Ishikawa (cell line): ENCODE measurements around the gene GSN.

ENCODE experiments used
- CEBPB ChIP-seq: IDR thresholded peaks from 2 replicates; pipeline ENCODE4 v1.6.1; 2012
- CREB1 ChIP-seq: IDR thresholded peaks from 2 replicates; pipeline ENCODE4 v1.6.1; 2012; ENCODE audit warnings: low read depth
- EP300 ChIP-seq: IDR thresholded peaks from 2 replicates; pipeline ENCODE4 v1.6.1; 2012; ENCODE audit warnings: borderline replicate concordance
- FOXM1 ChIP-seq: IDR thresholded peaks from 2 replicates; pipeline ENCODE4 v1.6.1; 2012; ENCODE audit warnings: low read depth, borderline replicate concordance
- MAX ChIP-seq: IDR thresholded peaks from 2 replicates; pipeline ENCODE4 v1.6.1; 2012
- RAD21 ChIP-seq: IDR thresholded peaks from 2 replicates; pipeline ENCODE4 v1.6.1; 2012; ENCODE audit warnings: low read depth
- TEAD4 ChIP-seq: IDR thresholded peaks from 2 replicates; pipeline ENCODE4 v1.6.1; 2012
- YY1 ChIP-seq: IDR thresholded peaks from 2 replicates; pipeline ENCODE4 v1.6.1; 2012; ENCODE audit warnings: low read depth
- ZBTB7A ChIP-seq: IDR thresholded peaks from 2 replicates; pipeline ENCODE4 v1.6.1; 2012; ENCODE audit warnings: low read depth
- TF ChIP-seq, protein P1 (sequence below): IDR thresholded peaks from 2 replicates; pipeline ENCODE4 v1.6.1; 2012; ENCODE audit warnings: low read depth, mild to moderate bottlenecking
- TF ChIP-seq, protein P2 (sequence below): IDR thresholded peaks from 2 replicates; pipeline ENCODE4 v1.6.1; 2012

GRCh38 chr9:121240472-121241135, 27.4 kb upstream of the GSN start:
- no peak for TF ChIP-seq YY1
- TF ChIP-seq EP300 = no peak
- TF ChIP-seq RAD21 = no peak
- no peak for TF ChIP-seq FOXM1
- no peak for TF ChIP-seq CEBPB
- TF ChIP-seq TEAD4 = no peak
- no peak for TF ChIP-seq ZBTB7A
- TF ChIP-seq, protein P1, sequence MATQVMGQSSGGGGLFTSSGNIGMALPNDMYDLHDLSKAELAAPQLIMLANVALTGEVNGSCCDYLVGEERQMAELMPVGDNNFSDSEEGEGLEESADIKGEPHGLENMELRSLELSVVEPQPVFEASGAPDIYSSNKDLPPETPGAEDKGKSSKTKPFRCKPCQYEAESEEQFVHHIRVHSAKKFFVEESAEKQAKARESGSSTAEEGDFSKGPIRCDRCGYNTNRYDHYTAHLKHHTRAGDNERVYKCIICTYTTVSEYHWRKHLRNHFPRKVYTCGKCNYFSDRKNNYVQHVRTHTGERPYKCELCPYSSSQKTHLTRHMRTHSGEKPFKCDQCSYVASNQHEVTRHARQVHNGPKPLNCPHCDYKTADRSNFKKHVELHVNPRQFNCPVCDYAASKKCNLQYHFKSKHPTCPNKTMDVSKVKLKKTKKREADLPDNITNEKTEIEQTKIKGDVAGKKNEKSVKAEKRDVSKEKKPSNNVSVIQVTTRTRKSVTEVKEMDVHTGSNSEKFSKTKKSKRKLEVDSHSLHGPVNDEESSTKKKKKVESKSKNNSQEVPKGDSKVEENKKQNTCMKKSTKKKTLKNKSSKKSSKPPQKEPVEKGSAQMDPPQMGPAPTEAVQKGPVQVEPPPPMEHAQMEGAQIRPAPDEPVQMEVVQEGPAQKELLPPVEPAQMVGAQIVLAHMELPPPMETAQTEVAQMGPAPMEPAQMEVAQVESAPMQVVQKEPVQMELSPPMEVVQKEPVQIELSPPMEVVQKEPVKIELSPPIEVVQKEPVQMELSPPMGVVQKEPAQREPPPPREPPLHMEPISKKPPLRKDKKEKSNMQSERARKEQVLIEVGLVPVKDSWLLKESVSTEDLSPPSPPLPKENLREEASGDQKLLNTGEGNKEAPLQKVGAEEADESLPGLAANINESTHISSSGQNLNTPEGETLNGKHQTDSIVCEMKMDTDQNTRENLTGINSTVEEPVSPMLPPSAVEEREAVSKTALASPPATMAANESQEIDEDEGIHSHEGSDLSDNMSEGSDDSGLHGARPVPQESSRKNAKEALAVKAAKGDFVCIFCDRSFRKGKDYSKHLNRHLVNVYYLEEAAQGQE = no peak
- TF ChIP-seq, protein P2, sequence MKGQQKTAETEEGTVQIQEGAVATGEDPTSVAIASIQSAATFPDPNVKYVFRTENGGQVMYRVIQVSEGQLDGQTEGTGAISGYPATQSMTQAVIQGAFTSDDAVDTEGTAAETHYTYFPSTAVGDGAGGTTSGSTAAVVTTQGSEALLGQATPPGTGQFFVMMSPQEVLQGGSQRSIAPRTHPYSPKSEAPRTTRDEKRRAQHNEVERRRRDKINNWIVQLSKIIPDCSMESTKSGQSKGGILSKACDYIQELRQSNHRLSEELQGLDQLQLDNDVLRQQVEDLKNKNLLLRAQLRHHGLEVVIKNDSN = no peak
- no peak for TF ChIP-seq MAX
- TF ChIP-seq CREB1 = no peak
